ENCODE data around the gene GPR21. TPM values are rescaled to one million over a fixed set of nuclear protein-coding genes. Genes with fewer than 3 reads are reported as not detected.

GPR21 gene
- total RNA-seq, 1 experiment from 2014 or later = 3.7 TPM

DNA sequence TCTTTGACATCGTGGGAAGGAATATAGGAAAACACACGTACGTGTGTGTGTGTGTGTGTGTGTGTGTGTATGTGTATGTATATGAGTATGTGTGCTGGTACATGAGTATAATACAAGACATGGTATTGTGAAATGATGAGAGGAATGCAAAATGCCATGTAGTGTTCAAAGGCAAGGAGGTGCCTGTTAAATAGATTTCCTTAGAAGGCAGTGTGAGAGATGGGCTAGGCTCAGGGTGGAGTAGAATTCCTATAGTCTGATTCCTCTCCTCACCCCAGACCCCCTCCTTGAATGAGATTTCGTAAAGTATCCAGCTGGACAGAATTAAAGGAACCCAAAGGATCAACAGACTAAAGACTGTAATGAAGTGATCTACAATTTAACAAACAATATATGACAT, 11.1 kb downstream of the GPR21 start:
- POLR2A ChIA-PET (ENCODE audit: unreplicated experiment) = no interaction called here
- H3K27me3 ChIP-seq (ENCODE audit: insufficient read depth, low read depth) = no peaks in the 10 kb centered on the region

DNA sequence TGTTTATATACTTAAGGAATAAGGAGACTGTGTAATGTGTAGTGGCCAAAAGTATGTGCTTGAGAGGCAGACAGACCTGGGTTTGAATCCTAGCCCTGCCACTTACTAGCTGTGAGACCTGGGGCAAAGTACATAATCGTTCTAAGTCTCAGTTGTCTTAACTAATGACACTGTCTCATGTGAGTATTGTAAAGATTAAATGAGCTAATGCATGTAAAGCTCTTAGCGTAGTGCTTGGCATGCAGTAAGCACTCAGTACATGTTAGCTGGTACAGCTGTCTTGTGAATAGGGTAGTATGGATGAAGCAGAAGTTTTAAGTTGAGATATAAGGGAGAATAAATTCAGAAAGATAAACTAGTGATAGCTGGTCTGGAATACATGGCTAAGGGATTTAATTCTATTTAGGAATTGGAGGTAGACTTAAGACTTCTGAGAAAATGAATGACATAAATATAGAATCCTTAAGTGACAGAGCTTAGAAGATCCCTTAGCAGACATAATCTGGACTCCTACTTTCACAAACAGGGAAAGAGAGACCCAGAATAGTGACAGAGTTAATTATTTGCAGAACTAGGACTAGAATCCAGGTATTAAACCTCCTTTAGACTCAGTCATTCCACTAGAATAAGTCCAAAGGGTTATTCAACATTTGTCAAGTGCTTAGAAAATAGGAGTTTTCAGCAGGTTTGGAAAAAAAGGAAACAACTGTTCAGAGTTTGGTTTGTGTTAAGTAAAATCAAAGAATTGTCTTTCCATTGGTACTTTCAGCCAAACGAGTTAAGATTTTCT, 13.1 kb downstream of the GPR21 start:
- no peaks in the 10 kb centered on the region for H3K9me2 ChIP-seq (ENCODE audit: insufficient read depth)
- ChIA-PET POLR2A (ENCODE audit: unreplicated experiment) (no interaction called here), CTCF (no interaction called here)
- no peak for DNase-seq
- no peaks in the 10 kb centered on the region for H3K4me1 ChIP-seq (replicated peaks; ENCODE audit: insufficient read depth)
- intact Hi-C loops (cut with micrococcal nuclease; ENCODE audit: unreplicated experiment) = no loop called here
- no peaks in the 10 kb centered on the region for H3K79me2 ChIP-seq (ENCODE audit: low read depth)
- H3K9me3 ChIP-seq (ENCODE audit: insufficient read depth, low read depth) = no peaks in the 10 kb centered on the region
- H3K4me3 ChIP-seq = no peak overlapping the region
- H3K27me3 ChIP-seq (ENCODE audit: insufficient read depth, low read depth) = no peaks in the 10 kb centered on the region
- peaks cover 4% of the 10 kb centered on the region; the same call in 1 of the 2 replicates for H3K36me3 ChIP-seq (ENCODE audit: low read depth)
- H2AFZ ChIP-seq = no peak overlapping the region
- H3K4me2 ChIP-seq = no peak overlapping the region
- TF ChIP-seq, protein P1, sequence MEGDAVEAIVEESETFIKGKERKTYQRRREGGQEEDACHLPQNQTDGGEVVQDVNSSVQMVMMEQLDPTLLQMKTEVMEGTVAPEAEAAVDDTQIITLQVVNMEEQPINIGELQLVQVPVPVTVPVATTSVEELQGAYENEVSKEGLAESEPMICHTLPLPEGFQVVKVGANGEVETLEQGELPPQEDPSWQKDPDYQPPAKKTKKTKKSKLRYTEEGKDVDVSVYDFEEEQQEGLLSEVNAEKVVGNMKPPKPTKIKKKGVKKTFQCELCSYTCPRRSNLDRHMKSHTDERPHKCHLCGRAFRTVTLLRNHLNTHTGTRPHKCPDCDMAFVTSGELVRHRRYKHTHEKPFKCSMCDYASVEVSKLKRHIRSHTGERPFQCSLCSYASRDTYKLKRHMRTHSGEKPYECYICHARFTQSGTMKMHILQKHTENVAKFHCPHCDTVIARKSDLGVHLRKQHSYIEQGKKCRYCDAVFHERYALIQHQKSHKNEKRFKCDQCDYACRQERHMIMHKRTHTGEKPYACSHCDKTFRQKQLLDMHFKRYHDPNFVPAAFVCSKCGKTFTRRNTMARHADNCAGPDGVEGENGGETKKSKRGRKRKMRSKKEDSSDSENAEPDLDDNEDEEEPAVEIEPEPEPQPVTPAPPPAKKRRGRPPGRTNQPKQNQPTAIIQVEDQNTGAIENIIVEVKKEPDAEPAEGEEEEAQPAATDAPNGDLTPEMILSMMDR (conservative IDR thresholded peaks at IDR 0.05) = no peak
- no peak for TF ChIP-seq EZH2 (IDR thresholded peaks at IDR 0.05; ENCODE audit: low read depth)
- H4K20me1 ChIP-seq (ENCODE audit: insufficient read depth) = no peaks in the 10 kb centered on the region; the same call in 1 of the 2 replicates
- no TSS peak for BruUV-seq (replicated peaks)
- H3K27ac ChIP-seq = no peak overlapping the region
- no peaks in the 10 kb centered on the region; the same call in 1 of the 2 replicates for H3F3A ChIP-seq (ENCODE audit: insufficient read depth, low read depth)

More for the DNA sequence above, 11.1 kb downstream of the GPR21 start:
- no TSS peak for BruUV-seq (replicated peaks)
- no peaks in the 10 kb centered on the region; the same call in 1 of the 2 replicates for H4K20me1 ChIP-seq (ENCODE audit: insufficient read depth)
- H3K27ac ChIP-seq = no peak overlapping the region
- no peaks in the 10 kb centered on the region for H3K79me2 ChIP-seq (ENCODE audit: low read depth)
- intact Hi-C loops (cut with micrococcal nuclease; ENCODE audit: unreplicated experiment) = no loop called here
- no peak for DNase-seq
- no peaks in the 10 kb centered on the region for H3K9me3 ChIP-seq (ENCODE audit: insufficient read depth, low read depth)
- H3K9me2 ChIP-seq (ENCODE audit: insufficient read depth) = no peaks in the 10 kb centered on the region
- CTCF ChIA-PET = no interaction called here
- TF ChIP-seq, protein P1 (conservative IDR thresholded peaks at IDR 0.05) = no peak
- no peak for TF ChIP-seq EZH2 (IDR thresholded peaks at IDR 0.05; ENCODE audit: low read depth)
- H3F3A ChIP-seq (ENCODE audit: insufficient read depth, low read depth) = no peaks in the 10 kb centered on the region; the same call in 1 of the 2 replicates
- no peak overlapping the region for H3K4me3 ChIP-seq
- H3K4me2 ChIP-seq = no peak overlapping the region
- H2AFZ ChIP-seq = no peak overlapping the region
- H3K36me3 ChIP-seq (ENCODE audit: low read depth) = peaks cover 4% of the 10 kb centered on the region; the same call in 1 of the 2 replicates
- no peaks in the 10 kb centered on the region for H3K4me1 ChIP-seq (replicated peaks; ENCODE audit: insufficient read depth)

DNA sequence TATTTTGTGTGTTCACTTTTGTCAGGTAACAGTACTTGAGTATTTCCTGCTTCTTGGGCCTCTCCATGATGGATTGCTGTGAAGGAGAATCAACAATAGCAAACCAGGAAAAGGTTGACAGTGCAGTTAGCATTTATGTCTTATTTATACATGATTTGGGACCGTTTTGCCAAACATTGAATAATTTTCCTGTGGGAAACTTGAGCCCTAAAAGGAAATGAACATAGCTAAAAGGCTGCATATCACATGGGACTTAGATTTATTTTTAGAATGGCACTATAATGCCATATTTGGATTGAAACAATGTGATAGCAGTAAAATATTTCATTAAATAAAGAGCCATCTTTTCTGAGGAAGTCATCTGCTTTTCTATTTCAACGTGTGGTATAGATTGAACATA, 15.3 kb downstream of the GPR21 start:
- no peaks in the 10 kb centered on the region; the same call in 1 of the 2 replicates for H3F3A ChIP-seq (ENCODE audit: insufficient read depth, low read depth)
- TF ChIP-seq EZH2 (IDR thresholded peaks at IDR 0.05; ENCODE audit: low read depth) = no peak
- TF ChIP-seq, protein P1 (conservative IDR thresholded peaks at IDR 0.05) = no peak
- peaks cover 7% of the 10 kb centered on the region for H4K20me1 ChIP-seq (ENCODE audit: insufficient read depth)
- H2AFZ ChIP-seq = no peak overlapping the region
- intact Hi-C loops (cut with micrococcal nuclease; ENCODE audit: unreplicated experiment) = no loop called here
- CTCF ChIA-PET = no interaction called here
- H3K36me3 ChIP-seq (ENCODE audit: low read depth) = peaks cover 4% of the 10 kb centered on the region; the same call in 1 of the 2 replicates
- H3K27ac ChIP-seq = no peak overlapping the region
- no peak overlapping the region for H3K4me2 ChIP-seq
- H3K4me1 ChIP-seq (replicated peaks; ENCODE audit: insufficient read depth) = no peaks in the 10 kb centered on the region
- DNase-seq = no peak
- H3K27me3 ChIP-seq (ENCODE audit: insufficient read depth, low read depth) = no peaks in the 10 kb centered on the region
- no peaks in the 10 kb centered on the region for H3K9me2 ChIP-seq (ENCODE audit: insufficient read depth)
- H3K79me2 ChIP-seq (ENCODE audit: low read depth) = no peaks in the 10 kb centered on the region
- no peaks in the 10 kb centered on the region for H3K9me3 ChIP-seq (ENCODE audit: insufficient read depth, low read depth)
- no TSS peak for BruUV-seq (replicated peaks)
- POLR2A ChIA-PET (ENCODE audit: unreplicated experiment) = interaction anchor here (0.6 kb wide), 1 partner anchor 108 kb away, joined by 5 read pairs; the partner anchor contains the start of gene RABGAP1
- H3K4me3 ChIP-seq = no peak overlapping the region

Measured in PC-9 (cell line).